SU-DHL-6 (cell line): Measurements from ENCODE around the gene PCDH7.

ENCODE experiments used
- EZH2phosphoT487 ChIP-seq: fragments of 200-600 bp; sonication (generic), shearing (Covaris generic); conservative IDR thresholded peaks from 2 replicates; pipeline ENCODE4 v1.6.1; 2018; ENCODE audit warnings: mild to moderate bottlenecking, antibody characterized with exemption, low read length, moderate library complexity, mixed read lengths
- TF ChIP-seq, protein P1 (sequence below): fragments of 200-600 bp; sonication (generic); IDR thresholded peaks from one replicate; pipeline ENCODE4 v1.5.1; 2017; ENCODE audit warnings: antibody characterized with exemption, mild to moderate bottlenecking, low read length, moderate library complexity; ENCODE audit not compliant: insufficient read depth, poor library complexity, severe bottlenecking

DNA sequence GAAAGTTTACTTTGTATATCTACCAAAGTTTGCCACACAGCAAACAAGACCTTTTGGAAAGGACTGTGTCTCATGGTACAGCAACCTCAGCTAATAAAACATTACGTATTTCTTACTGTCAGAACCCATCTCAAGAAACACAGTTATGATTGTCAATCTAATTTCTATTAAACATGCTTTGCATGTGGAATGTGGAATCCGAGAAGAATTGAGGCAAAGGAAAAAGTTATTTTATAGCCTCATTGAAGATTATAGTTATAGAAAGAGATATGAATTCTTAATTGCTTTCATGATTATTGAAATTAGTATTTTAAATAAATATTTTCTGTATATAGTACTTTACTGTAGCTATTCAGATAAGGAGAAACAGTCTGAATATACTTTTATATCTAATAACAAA, 5.4 kb downstream of the PCDH7 start:
- TF ChIP-seq, protein P1, sequence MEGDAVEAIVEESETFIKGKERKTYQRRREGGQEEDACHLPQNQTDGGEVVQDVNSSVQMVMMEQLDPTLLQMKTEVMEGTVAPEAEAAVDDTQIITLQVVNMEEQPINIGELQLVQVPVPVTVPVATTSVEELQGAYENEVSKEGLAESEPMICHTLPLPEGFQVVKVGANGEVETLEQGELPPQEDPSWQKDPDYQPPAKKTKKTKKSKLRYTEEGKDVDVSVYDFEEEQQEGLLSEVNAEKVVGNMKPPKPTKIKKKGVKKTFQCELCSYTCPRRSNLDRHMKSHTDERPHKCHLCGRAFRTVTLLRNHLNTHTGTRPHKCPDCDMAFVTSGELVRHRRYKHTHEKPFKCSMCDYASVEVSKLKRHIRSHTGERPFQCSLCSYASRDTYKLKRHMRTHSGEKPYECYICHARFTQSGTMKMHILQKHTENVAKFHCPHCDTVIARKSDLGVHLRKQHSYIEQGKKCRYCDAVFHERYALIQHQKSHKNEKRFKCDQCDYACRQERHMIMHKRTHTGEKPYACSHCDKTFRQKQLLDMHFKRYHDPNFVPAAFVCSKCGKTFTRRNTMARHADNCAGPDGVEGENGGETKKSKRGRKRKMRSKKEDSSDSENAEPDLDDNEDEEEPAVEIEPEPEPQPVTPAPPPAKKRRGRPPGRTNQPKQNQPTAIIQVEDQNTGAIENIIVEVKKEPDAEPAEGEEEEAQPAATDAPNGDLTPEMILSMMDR, result no peak
- TF ChIP-seq EZH2phosphoT487, result no peak
